ENCODE measurements around the gene TTC1. TPM values are rescaled to one million over a fixed set of nuclear protein-coding genes. Genes with fewer than 3 reads are reported as not detected.

The TTC1 gene
- total and polyA plus RNA-seq, 9 of the 15 experiments (the other 6 are each of a cell fraction or from before 2014, with no cell fraction given) = 51.9 to 173 (median 87.7) TPM

GRCh38 chr5:160008877-160009590, at the start of gene TTC1 (continued):
- TF ChIP-seq REST (IDR thresholded peaks at IDR 0.05; ENCODE audit: borderline replicate concordance) = no peak
- TF ChIP-seq REST (CRISPR knock-in tag; IDR thresholded peaks at IDR 0.05; ENCODE audit: low read depth) = no peak
- no peak for TF ChIP-seq PTBP1 (IDR thresholded peaks at IDR 0.05; ENCODE audit: low read depth, low read length)
- no peak for TF ChIP-seq MBD1 (CRISPR knock-in tag; IDR thresholded peaks at IDR 0.05)
- peak; percentile 82 for TF ChIP-seq TAF9B (IDR thresholded peaks at IDR 0.05; ENCODE audit: partially characterized antibody)
- no peak for TF ChIP-seq STAT6 (CRISPR knock-in tag; IDR thresholded peaks at IDR 0.05)
- TF ChIP-seq ZNF134 (CRISPR knock-in tag; conservative IDR thresholded peaks at IDR 0.05) = no peak
- no peak for TF ChIP-seq PHB (CRISPR knock-in tag; IDR thresholded peaks at IDR 0.05)
- peak in 1 of 2 experiments; percentile 65; a peak in 3 of 4 replicates for TF ChIP-seq MNT (conservative IDR thresholded peaks at IDR 0.05)
- no peak for TF ChIP-seq U2AF2 (optimal IDR thresholded peaks at IDR 0.05; ENCODE audit: low read depth, low read length)
- peak; percentile 92 for TF ChIP-seq HCFC1 (IDR thresholded peaks at IDR 0.05; ENCODE audit: low read depth, low read length)
- no peak for TF ChIP-seq USF2 (CRISPR knock-in tag; IDR thresholded peaks at IDR 0.05)

All from K562 (cell line).